ENCODE measurements around the gene HEMGN.

The HEMGN gene

GRCh38 chr9:97907632-97908031 is 30.3 kb downstream of the HEMGN start:
- TF ChIP-seq CTCF (conservative IDR thresholded peaks at IDR 0.05), result no peak
- no peak overlapping the region for H3K27ac ChIP-seq

GRCh38 chr9:97907046-97907445 is 30.9 kb downstream of the HEMGN start:
- no peak overlapping the region for H3K27ac ChIP-seq
- TF ChIP-seq CTCF (conservative IDR thresholded peaks at IDR 0.05), result no peak

GRCh38 chr9:97906236-97906831 is 31.6 kb downstream of the HEMGN start:
- no peak for TF ChIP-seq CTCF (conservative IDR thresholded peaks at IDR 0.05)
- no peak overlapping the region for H3K27ac ChIP-seq

- no peak for TF ChIP-seq CTCF (conservative IDR thresholded peaks at IDR 0.05)
Measured at GRCh38 chr9:97905228-97905627, 32.7 kb downstream of the HEMGN start.

GRCh38 chr9:97904725-97905124 is 33.2 kb downstream of the HEMGN start:
- no peak for TF ChIP-seq CTCF (conservative IDR thresholded peaks at IDR 0.05)
- no peak overlapping the region for H3K27ac ChIP-seq

More at GRCh38 chr9:97905228-97905627, 32.7 kb downstream of the HEMGN start:
- no peak overlapping the region for H3K27ac ChIP-seq

GRCh38 chr9:97903177-97903576 is 34.8 kb downstream of the HEMGN start:
- TF ChIP-seq CTCF (conservative IDR thresholded peaks at IDR 0.05), result no peak
- H3K27ac ChIP-seq, result no peak overlapping the region

- no peak overlapping the region for H3K27ac ChIP-seq
- TF ChIP-seq CTCF (conservative IDR thresholded peaks at IDR 0.05), result peak; percentile 81
Measured at GRCh38 chr9:97900738-97901565, 37.0 kb downstream of the HEMGN start.
